Measurements from ENCODE around the gene GSN. TPM values are rescaled to one million over a fixed set of nuclear protein-coding genes. Genes with fewer than 3 reads are reported as not detected.

Gene GSN
- total and polyA plus RNA-seq, 11 donors, result 379 to 2,088 (median 689) TPM

GRCh38 chr9:121323449-121324151 lies 55.6 kb downstream of the GSN start:
- Histone ChIP-seq H3K4me3 (no peak overlapping the region), H3K27me3 (no peaks in the 10 kb centered on the region), H3K27ac (peak overlapping the region in 11 of 12 donors; percentile 39 to 98 (median 93)), H3K9me3 (no peaks in the 10 kb centered on the region), H3K4me1 (peaks cover 6 to 88% (median 67%) of the 10 kb centered on the region in 12 donors), H3K36me3 (peaks cover 0 to 99% (median 93%) of the 10 kb centered on the region in 9 donors)
- intact Hi-C loops (cut with DNase I), result no loop called here
- TF ChIP-seq POLR2A (IDR thresholded peaks at IDR 0.05), result no peak
- no peak for TF ChIP-seq CTCF (IDR thresholded peaks at IDR 0.05)
- WGBS, 4 donors, result 89 to 98% (median 95%) methylated on average over 10 of the region's 10 CpGs
- no peak for ATAC-seq
- peak in 1 of 5 donors; percentile 12 for DNase-seq

- TF ChIP-seq POLR2A (IDR thresholded peaks at IDR 0.05) (no peak), CTCF (IDR thresholded peaks at IDR 0.05) (no peak)
- Histone ChIP-seq H3K4me3 (no peak overlapping the region), H3K4me1 (peaks cover 6 to 89% (median 67%) of the 10 kb centered on the region in 12 donors), H3K36me3 (peaks cover 0 to 99% (median 94%) of the 10 kb centered on the region in 9 donors), H3K9me3 (no peaks in the 10 kb centered on the region), H3K27me3 (no peaks in the 10 kb centered on the region), H3K27ac (peak overlapping the region; percentile 39 to 98 (median 93))
- DNase-seq (peak in 2 of 5 donors; percentile 21 to 33), ATAC-seq (no peak)
- intact Hi-C loops (cut with DNase I), result no loop called here
- WGBS, 4 donors, result 80 to 93% (median 85%) methylated on average over 5 of the region's 5 CpGs
Observed at GRCh38 chr9:121324316-121324715, 56.4 kb downstream of the GSN start.

GRCh38 chr9:121324755-121325154 lies 56.8 kb downstream of the GSN start:
- 74 to 82% (median 78%) methylated on average over 2 of the region's 2 CpGs for WGBS, 4 donors
- Histone ChIP-seq H3K4me1 (peaks cover 6 to 93% (median 65%) of the 10 kb centered on the region in 12 donors), H3K9me3 (no peaks in the 10 kb centered on the region), H3K4me3 (no peak overlapping the region), H3K27ac (peak overlapping the region; percentile 80 to 98 (median 93)), H3K27me3 (no peaks in the 10 kb centered on the region), H3K36me3 (peaks cover 0 to 99% (median 96%) of the 10 kb centered on the region in 9 donors)
- TF ChIP-seq CTCF (IDR thresholded peaks at IDR 0.05) (no peak), POLR2A (IDR thresholded peaks at IDR 0.05) (no peak)
- DNase-seq (peak in 2 of 5 donors; percentile 8 to 14), ATAC-seq (no peak)
- intact Hi-C loops (cut with DNase I), result no loop called here

- H3K27ac ChIP-seq, result peak overlapping the region; percentile 80 to 98 (median 93)
- no peak overlapping the region for H3K4me3 ChIP-seq
- DNase-seq, result peak in 1 of 5 donors; percentile 30
- peak in 5 of 12 donors; percentile 12 to 35 (median 18) for TF ChIP-seq CTCF (IDR thresholded peaks at IDR 0.05)
- no peak for TF ChIP-seq POLR2A (IDR thresholded peaks at IDR 0.05)
- H3K9me3 ChIP-seq, result no peaks in the 10 kb centered on the region
- H3K27me3 ChIP-seq, result no peaks in the 10 kb centered on the region
- peaks cover 6 to 94% (median 62%) of the 10 kb centered on the region in 12 donors for H3K4me1 ChIP-seq
- ATAC-seq, result peak in 2 of 4 donors; percentile 0 to 5
- H3K36me3 ChIP-seq, result peaks cover 0 to 100% (median 97%) of the 10 kb centered on the region in 9 donors
- WGBS, 4 donors, result 51 to 75% (median 67%) methylated on average over 7 of the region's 7 CpGs
- intact Hi-C loops (cut with DNase I), result no loop called here
Observed at GRCh38 chr9:121325387-121325786, 57.4 kb downstream of the GSN start.

Data from heart left ventricle (tissue), 16 donors.